OCI-LY7 (cell line): ENCODE measurements around the gene NOX3. TPM values are rescaled to one million over a fixed set of nuclear protein-coding genes. Genes with fewer than 3 reads are reported as not detected.

ENCODE experiments used
- BruUV-seq: library from RNA; stranded (reverse); fragments of 400-500 nt; replicated peaks from 2 replicates; lab custom pipeline; 2021; lab: Mats Ljungman, UMichigan
- CTCF ChIA-PET: fragments of 300-600 bp; sonication (Branson Sonifier 250); formaldehyde crosslinking; loops from one replicate; lab custom pipeline; 2022; ENCODE audit warnings: antibody characterized with exemption; ENCODE audit not compliant: unreplicated experiment; lab: Charles Lee
- POLR2A ChIA-PET: fragments of 300-600 bp; sonication (Branson Sonifier 250); formaldehyde crosslinking; loops from one replicate; lab custom pipeline; 2022; ENCODE audit warnings: antibody characterized with exemption; lab: Charles Lee
- DNase-seq: peaks from one replicate; pipeline ENCODE4 v3.0.0-alpha.2; 2015; ENCODE audit warnings: low spot score
- H2AFZ ChIP-seq: fragments of 200-600 bp; sonication (generic), shearing (Covaris generic); 2 replicates; pipeline ENCODE4 v1.6.1; 2014; ENCODE audit warnings: mild to moderate bottlenecking, antibody characterized with exemption, low read length, moderate library complexity
- H3K27ac ChIP-seq: fragments of 200-600 bp; sonication (generic); 2 replicates; pipeline ENCODE4 v1.5.1; 2014; ENCODE audit warnings: mixed run types, low read depth, mild to moderate bottlenecking, moderate library complexity, low read length, inconsistent platforms; ENCODE audit not compliant: poor library complexity, severe bottlenecking
- H3K36me3 ChIP-seq: fragments of 200-600 bp; sonication (generic); 2 replicates; pipeline ENCODE4 v1.6.1; 2014; ENCODE audit warnings: mild to moderate bottlenecking, antibody characterized with exemption, low read length, moderate library complexity, mixed read lengths; ENCODE audit not compliant: insufficient read depth
- H3K4me1 ChIP-seq: fragments of 200-600 bp; sonication (generic); 2 replicates; pipeline ENCODE4 v1.5.1; 2014; ENCODE audit warnings: mild to moderate bottlenecking, low read length; ENCODE audit not compliant: insufficient read depth, poor library complexity, severe bottlenecking
- H3K4me2 ChIP-seq: fragments of 200-600 bp; sonication (generic); 2 replicates; pipeline ENCODE4 v1.6.1; 2014; ENCODE audit warnings: mild to moderate bottlenecking, low read length
- H3K4me3 ChIP-seq: fragments of 200-600 bp; sonication (generic); 2 replicates; pipeline ENCODE4 v1.5.1; 2014; ENCODE audit warnings: mild to moderate bottlenecking, low read depth, low read length; ENCODE audit not compliant: poor library complexity, severe bottlenecking
- H3K79me2 ChIP-seq: fragments of 200-600 bp; sonication (generic); 2 replicates; pipeline ENCODE4 v1.6.1; 2016; ENCODE audit warnings: low read depth, mild to moderate bottlenecking, low read length, moderate library complexity, mixed read lengths; ENCODE audit not compliant: insufficient read depth
- H3K9me2 ChIP-seq: fragments of 200-600 bp; sonication (generic); 2 replicates; pipeline ENCODE4 v1.6.1; 2016; ENCODE audit warnings: mild to moderate bottlenecking, low read length, mixed read lengths; ENCODE audit not compliant: insufficient read depth
- H3K9me3 ChIP-seq: fragments of 200-600 bp; sonication (generic); 2 replicates; pipeline ENCODE4 v1.6.1; 2014; ENCODE audit warnings: mild to moderate bottlenecking, mixed run types, low read length, mixed read lengths
- H4K20me1 ChIP-seq: fragments of 200-600 bp; sonication (generic); 2 replicates; pipeline ENCODE4 v1.6.1; 2014; ENCODE audit warnings: mild to moderate bottlenecking, antibody characterized with exemption, low read length, moderate library complexity, mixed read lengths; ENCODE audit not compliant: insufficient read depth
- EZH2phosphoT487 ChIP-seq: fragments of 200-600 bp; sonication (generic); IDR thresholded peaks from 2 replicates; pipeline ENCODE4 v1.6.1; 2018; ENCODE audit warnings: low read depth, borderline replicate concordance, mild to moderate bottlenecking, mixed run types, antibody characterized with exemption, low read length, moderate library complexity, mixed read lengths
- intact Hi-C: fragments of 100-400 bp; cut with micrococcal nuclease; formaldehyde crosslinking; loops from one replicate; pipeline ENCODE4 v1.10.0; 2022; ENCODE audit not compliant: unreplicated experiment
- total RNA-seq, 2 experiments: library from RNA; depleted of rRNA in 1 of 2; stranded (reverse); fragments of >200 nt in 1 of 2; shearing (Covaris generic) in 1 of 2; gene quantifications; 2 replicates each; pipeline ENCODE4 v1.2.3, GENCODE V29; 2014 to 2022
- TF ChIP-seq, protein P1 (sequence below): fragments of 200-600 bp; sonication (generic); conservative IDR thresholded peaks from 2 replicates; pipeline ENCODE4 v1.5.1; 2014; ENCODE audit warnings: mild to moderate bottlenecking, antibody characterized with exemption, low read length, moderate library complexity, mixed read lengths

The NOX3 gene
- total RNA-seq, 2 experiments from 2014 or later = 0.22 TPM; not detected in 1

DNA sequence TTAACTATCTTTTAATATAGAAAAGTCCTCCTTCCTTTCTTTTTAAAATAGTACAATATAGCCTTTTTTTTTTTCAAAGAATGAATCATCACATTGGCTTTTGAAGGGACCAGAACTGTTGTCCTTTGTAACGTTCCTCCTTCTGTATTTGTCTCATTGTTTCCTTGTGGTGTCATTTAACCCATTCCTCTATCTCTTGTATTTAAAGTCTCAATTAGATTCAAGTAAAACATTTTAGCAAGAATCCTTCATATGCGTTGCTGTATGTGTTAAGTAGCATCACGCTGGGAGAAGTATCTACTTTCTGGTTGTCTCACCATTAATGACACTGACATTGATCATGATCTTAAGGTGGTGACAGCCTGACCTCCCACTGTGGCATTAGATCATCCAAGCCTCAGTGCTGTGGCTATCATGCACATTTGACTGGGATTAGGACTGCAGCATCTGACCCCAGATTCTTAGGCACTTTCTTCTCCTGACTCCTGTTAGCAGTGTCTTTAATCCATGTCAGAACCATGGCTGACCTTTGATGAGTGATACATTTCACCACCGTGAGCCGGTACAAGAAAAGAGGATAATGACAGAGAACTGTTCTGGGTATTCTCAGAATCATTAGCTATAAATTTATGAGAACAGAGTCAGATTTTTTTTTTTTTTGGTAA lies 73.8 kb downstream of the NOX3 start:
- Histone ChIP-seq H3K4me3 (no peak overlapping the region), H3K27ac (no peak overlapping the region), H3K9me2 (no peaks in the 10 kb centered on the region), H4K20me1 (no peaks in the 10 kb centered on the region), H3K4me2 (no peak overlapping the region), H3K4me1 (no peaks in the 10 kb centered on the region), H3K79me2 (no peaks in the 10 kb centered on the region), H2AFZ (no peak overlapping the region), H3K36me3 (no peaks in the 10 kb centered on the region), H3K9me3 (no peaks in the 10 kb centered on the region)
- BruUV-seq = no TSS peak
- no peak for DNase-seq
- CTCF ChIA-PET = no interaction called here
- POLR2A ChIA-PET = interaction anchor here (0.7 to 1.2 kb wide), 3 partner anchors 36 to 1974 kb away, joined by 3 to 5 read pairs (median 5); no protein-coding TSS in a partner anchor
- TF ChIP-seq, protein P1, sequence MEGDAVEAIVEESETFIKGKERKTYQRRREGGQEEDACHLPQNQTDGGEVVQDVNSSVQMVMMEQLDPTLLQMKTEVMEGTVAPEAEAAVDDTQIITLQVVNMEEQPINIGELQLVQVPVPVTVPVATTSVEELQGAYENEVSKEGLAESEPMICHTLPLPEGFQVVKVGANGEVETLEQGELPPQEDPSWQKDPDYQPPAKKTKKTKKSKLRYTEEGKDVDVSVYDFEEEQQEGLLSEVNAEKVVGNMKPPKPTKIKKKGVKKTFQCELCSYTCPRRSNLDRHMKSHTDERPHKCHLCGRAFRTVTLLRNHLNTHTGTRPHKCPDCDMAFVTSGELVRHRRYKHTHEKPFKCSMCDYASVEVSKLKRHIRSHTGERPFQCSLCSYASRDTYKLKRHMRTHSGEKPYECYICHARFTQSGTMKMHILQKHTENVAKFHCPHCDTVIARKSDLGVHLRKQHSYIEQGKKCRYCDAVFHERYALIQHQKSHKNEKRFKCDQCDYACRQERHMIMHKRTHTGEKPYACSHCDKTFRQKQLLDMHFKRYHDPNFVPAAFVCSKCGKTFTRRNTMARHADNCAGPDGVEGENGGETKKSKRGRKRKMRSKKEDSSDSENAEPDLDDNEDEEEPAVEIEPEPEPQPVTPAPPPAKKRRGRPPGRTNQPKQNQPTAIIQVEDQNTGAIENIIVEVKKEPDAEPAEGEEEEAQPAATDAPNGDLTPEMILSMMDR = no peak
- no peak for TF ChIP-seq EZH2phosphoT487
- intact Hi-C loops = no loop called here

DNA sequence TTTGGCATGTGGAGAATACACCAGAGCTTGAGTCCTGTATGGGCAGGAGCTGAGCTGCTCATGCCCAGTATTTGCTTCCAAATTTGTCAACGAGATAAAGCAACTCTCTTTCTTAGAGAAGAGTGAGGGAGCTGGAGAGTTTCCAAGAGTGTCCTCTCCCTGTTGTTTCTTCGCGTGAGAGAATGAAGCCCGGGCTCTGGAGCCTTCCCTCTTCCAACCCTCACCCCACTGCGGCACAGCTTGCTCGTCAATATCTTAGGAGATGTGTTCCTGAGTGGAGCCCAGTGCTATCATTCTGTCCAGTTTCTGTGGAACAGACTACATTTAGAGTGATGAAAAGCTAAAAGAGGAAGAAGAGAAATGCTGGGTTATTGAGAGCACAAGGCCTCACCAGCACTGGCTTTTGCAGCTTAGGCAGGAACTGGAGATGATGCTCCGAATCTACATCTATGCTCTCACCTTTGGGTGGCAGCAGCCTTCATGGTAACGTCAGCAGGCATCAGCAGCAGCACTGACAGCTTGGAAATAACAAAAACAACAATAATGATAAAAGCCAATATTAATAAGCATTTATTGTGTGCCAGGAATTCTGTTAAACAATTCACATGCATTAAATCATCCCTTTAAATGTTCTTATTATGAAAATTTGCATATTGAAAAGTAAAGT lies 74.8 kb downstream of the NOX3 start:
- H4K20me1 ChIP-seq = no peaks in the 10 kb centered on the region
- CTCF ChIA-PET = no interaction called here
- no peak overlapping the region for H3K4me2 ChIP-seq
- peak; percentile 39 for DNase-seq
- H2AFZ ChIP-seq = no peak overlapping the region
- H3K9me3 ChIP-seq = no peaks in the 10 kb centered on the region
- no peak for TF ChIP-seq EZH2phosphoT487
- TF ChIP-seq, protein P1 = peak; percentile 58
- no peak overlapping the region for H3K4me3 ChIP-seq
- BruUV-seq = no TSS peak
- no peaks in the 10 kb centered on the region for H3K79me2 ChIP-seq
- H3K27ac ChIP-seq = no peak overlapping the region
- H3K4me1 ChIP-seq = no peaks in the 10 kb centered on the region
- intact Hi-C loops = no loop called here
- H3K36me3 ChIP-seq = no peaks in the 10 kb centered on the region
- H3K9me2 ChIP-seq = no peaks in the 10 kb centered on the region
- POLR2A ChIA-PET = interaction anchor here (0.7 kb wide), 2 partner anchors 37 to 78 kb away, joined by 3 read pairs; no protein-coding TSS in a partner anchor

DNA sequence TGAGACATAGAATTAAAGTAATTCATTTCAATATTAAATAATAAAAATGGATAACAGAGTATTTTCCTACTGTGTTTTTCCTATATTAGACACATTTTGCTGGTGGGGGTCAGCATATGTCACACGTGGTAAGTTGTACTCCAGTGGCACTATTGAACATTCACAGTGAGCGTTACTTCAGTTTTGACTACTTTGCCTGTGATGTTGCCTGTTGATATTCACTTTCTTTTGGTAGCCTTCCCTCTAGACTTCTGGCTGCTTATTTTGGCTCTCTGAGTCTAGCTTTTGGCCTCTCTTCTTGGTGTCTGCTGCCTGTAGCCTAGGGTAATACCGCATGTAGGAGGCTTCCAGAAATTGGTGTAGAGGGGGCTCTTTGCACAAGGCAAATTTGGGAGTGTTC lies 76.9 kb downstream of the NOX3 start:
- Histone ChIP-seq H3K9me3 (no peaks in the 10 kb centered on the region), H2AFZ (no peak overlapping the region), H3K9me2 (no peaks in the 10 kb centered on the region), H3K4me3 (no peak overlapping the region), H3K27ac (no peak overlapping the region), H3K79me2 (no peaks in the 10 kb centered on the region), H3K4me2 (no peak overlapping the region), H3K36me3 (no peaks in the 10 kb centered on the region), H3K4me1 (no peaks in the 10 kb centered on the region), H4K20me1 (no peaks in the 10 kb centered on the region)
- ChIA-PET POLR2A (no interaction called here), CTCF (no interaction called here)
- intact Hi-C loops = no loop called here
- BruUV-seq = no TSS peak
- DNase-seq = no peak
- TF ChIP-seq, protein P1 = no peak
- no peak for TF ChIP-seq EZH2phosphoT487
